HG03045 (cell line): ENCODE data around the gene NFIX.

Source experiments
- ATAC-seq: cut with Tn5 transposase; IDR thresholded peaks from one replicate; pipeline ENCODE4 v1.9.1; 2021; ENCODE audit warnings: mild to moderate bottlenecking, moderate library complexity; ENCODE audit not compliant: unreplicated experiment

NFIX gene

GRCh38 chr19:13018035-13018914 is 23.0 kb downstream of the NFIX start:
- ATAC-seq, result no peak

GRCh38 chr19:13019332-13019731 is 24.1 kb downstream of the NFIX start:
- ATAC-seq, result no peak

DNA sequence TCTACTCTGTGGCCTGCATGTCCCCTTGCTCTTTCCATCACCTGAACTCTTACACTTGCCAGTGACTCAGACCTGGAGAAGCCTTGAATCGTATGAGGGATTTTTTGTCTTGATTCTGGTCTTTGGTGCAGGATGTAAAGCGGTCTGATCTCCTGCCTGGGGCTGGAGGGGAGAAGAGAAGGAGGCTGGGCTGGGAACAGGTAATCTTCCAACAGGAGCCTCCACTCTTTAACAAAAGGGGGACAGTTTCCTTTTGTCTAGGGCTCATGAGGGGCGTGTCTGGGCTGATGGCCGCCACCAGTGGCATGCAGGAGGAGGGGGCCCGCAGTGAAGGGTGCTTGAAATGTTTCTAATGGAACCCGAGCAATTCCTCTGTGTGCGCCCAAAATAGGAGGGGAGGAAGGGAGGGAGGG is 24.7 kb downstream of the NFIX start:
- ATAC-seq, result no peak

- ATAC-seq, result no peak
These were observed 27.0 kb downstream of the NFIX start for GRCh38 chr19:13022111-13022858.

DNA sequence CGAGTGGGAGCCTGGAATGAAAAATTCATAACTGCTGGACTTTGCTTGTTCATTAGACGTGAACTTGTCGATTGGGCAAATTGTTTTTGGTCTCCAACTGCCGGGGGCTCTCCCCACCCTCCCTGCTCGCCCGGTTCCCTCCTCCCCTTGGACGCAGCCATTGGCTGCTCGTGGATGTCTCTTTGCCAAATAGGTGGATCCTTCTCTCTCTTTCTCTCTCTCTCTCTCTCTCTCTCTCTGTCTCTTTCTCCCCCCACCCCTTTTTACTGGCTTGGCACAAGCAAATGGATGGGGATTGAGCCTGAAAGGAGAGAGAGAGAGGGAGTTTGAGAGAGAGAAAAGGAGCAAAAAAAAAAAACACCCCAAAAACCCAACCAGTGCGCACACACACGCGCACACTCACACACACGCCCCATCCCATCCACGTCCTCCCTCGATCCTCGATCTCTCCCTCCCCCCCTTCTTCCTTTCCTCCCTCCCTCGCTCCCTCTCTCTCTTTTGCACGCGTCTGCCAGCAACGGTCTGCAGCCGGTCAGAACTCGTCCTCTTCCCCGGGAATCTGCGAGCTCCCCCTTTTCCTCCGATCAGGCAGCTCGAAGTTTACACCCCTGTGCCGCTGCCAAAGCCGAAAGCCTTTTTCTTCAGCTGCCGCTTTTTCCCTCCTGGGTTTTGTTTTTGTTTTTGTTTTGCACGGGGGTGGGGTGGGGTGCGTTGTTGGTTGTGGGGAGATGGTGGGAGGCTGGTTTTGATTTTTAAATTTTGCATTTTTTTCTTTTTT is 27.8 kb downstream of the NFIX start:
- no peak for ATAC-seq

DNA sequence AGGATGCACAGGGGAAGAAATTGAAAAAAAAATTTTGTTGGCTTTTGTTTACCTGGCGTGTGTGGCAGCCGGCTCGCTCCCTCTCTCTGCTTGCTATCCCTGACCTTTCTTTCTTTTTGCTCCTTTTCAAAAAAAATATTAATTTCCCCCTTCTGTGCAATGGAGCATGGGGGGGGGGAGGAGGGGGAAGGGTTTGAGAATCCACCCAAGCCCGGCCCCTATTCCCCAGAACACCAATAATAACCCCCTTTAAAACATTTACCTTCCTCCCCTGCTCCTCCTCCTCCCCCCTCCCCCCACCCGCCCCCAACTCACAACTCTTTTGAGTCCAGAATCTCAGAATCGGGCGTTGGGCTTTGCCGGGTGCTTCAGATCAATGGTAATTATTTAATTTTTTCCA is 28.4 kb downstream of the NFIX start:
- no peak for ATAC-seq

GRCh38 chr19:13024126-13024950 is 29.1 kb downstream of the NFIX start:
- ATAC-seq, result no peak

- no peak for ATAC-seq
These were observed 29.8 kb downstream of the NFIX start for GRCh38 chr19:13024951-13025697.

- ATAC-seq, result no peak
These were observed 30.7 kb downstream of the NFIX start for GRCh38 chr19:13025819-13026456.

DNA sequence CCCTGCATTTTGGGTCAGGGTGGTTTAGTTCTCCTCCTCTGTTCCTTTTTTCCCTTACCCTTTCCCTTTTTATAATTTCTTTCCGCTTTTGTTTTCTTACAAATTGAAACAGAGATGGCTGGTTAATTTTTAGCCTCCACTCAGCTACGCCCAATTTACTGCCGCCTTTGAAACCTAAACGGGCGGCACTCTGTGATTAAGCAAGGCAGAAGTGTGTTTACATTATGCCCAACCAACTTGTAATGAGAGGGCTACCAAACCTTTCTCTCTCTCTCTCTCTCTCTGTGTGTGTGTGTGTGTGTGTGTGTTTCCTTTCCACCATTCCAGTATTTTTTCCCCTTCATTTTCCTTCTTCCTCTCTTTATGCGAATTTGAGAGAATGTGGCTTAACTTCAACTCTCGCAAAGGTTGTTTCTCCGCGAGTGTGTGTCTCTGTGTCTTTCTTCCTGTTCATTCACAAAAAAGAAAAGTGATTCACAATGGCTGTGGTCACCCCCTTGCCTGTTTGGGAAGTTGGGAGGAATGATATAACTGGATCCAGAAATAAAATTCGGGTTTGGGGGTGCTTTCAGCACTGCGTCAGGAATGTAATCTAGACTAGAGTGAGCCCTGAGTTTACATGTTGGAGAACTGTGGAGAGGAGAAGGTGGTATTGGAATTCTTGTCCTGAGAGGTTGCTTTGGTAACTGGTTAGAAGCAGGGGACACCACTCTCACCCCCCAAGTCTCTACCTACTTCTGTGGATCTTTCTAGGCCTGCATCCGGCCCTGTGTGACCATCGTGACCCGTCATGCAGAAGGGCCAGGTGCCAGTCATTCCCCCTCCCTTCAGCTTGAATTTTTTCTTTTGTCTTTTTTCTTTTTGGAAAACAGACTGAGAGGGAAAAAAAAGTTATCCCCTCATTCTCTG is 31.4 kb downstream of the NFIX start:
- no peak for ATAC-seq

- no peak for ATAC-seq
These were observed 32.3 kb downstream of the NFIX start for GRCh38 chr19:13027557-13027956.

DNA sequence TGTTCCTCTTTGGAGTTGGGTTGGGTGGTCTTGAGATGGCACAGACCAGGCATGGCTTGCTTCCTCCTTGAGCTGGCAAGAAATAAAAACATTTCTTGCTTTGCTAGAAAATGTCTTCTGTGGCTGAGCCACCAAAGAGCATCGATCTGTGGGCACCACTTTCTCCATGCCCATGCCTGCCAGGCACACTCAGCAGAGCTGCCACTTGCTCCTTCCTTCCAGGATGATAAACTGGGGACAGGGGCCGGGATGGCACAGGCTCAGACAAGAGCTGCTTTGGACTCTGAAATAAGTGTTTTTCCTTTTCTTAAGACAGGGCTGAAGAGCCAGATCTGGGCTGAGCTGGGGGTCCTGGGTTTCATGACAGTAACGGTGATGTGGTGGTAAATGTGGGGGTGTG is 32.8 kb downstream of the NFIX start:
- no peak for ATAC-seq

DNA sequence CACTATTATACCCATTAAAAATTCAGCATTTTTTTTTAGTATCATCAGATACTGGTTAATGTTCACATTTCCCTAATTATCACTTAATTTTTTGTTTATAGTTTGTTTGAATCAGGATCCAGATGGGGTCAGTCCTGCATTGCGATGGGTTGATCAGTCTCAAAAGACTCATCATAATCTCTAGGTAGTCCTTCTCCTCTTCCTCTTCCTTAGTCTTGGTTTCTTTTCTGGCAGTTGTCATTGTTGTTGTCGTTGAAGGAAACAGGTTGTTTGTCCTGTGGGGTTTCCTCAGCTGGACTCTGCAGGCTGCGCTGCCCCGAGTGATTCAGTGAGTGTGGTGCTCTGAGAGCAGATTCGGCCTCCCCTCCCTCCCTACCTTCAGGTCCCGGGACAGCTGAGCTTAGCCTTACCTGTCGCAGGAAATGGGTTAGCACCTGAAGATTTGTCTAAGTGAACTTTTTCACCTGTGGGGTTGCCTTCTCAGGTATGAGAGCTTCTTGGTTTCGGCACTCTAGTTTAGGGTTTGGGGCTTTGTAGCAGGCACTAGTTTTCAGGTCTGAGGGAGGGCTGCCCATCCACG is 34.1 kb downstream of the NFIX start:
- no peak for ATAC-seq

DNA sequence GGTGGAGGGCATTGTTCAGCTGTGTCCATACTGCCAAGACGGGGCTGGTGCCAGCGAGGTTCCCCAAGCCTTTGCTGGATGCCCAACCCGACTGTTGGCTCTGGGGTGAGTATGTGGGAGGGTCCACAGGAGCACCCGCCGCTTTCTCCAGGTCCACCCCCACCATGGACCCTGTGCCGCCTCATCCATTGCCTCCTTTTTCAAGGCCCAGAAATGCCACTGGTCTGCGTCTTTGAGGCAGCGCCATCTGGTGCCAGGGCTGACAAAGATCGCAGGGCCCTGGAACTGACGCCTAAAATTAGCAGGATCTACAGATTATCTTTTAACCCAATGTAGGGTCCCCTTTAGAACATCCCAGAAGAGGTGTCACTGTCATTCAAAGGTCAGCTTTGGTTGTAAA is 34.6 kb downstream of the NFIX start:
- ATAC-seq, result no peak

DNA sequence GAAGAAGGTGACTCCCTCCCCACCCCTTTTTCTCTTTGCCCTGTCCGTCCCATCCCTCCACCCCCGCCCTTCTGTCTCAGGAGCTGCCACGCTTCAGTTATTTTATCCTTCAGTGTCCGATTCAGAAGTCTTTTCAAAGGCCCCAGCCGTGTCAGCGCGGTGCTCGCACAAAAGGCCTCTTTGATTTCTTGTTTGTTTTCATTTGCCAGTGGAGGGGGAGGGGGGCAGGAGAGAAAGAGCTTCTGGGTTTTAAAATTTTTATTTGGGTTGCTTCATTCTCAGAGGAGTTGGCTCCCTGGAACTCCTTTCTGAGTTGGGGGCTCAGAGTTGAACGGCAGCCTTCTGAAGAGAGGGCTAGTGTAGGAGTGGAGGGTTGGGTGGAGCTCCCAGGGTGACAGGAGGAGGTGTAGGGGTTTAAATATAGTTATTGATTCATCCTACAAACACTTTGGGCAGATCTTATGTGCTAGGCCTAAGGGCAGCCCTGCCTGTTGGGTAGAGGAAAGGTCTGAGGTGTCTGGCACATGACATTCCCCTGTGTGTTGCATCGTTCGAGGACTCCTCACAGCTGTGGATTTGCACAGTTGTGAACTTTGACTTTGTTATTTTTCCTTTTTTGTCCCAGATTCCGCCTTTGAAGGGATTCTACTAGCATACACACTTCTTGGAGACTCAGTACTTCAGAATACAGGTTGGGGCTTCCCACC is 36.8 kb downstream of the NFIX start:
- ATAC-seq, result no peak

DNA sequence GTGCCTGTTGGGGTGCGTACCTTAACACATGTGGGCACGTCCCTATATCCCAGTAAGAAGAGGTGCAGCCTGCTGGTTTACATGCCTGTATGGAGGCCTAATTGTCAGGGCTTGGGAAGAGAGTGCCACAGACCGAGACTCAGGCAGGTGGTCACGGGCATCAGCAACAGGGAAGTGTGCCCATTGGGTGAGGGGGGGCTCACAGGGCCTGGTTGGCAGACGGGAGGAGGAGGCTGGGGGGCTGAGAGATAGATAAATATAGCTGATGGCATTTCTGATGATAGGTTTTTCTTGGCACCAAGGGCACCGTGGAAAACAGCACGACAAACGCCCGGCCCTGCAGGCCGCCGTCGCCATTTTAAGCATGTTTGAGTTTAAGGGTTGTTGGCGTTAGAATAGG is 37.6 kb downstream of the NFIX start:
- no peak for ATAC-seq

GRCh38 chr19:13033244-13033643 is 38.0 kb downstream of the NFIX start:
- ATAC-seq, result no peak
